ENCODE results near the gene MARCHF3. TPM values are rescaled to one million over a fixed set of nuclear protein-coding genes. Genes with fewer than 3 reads are reported as not detected.

Gene MARCHF3
- total and polyA plus RNA-seq, 12 donors, result 4.8 to 76.2 (median 45.9) TPM

GRCh38 chr5:126998201-126998631 lies 32.1 kb downstream of the MARCHF3 start:
- peak overlapping the region in 4 of 10 donors; percentile 10 to 44 (median 26) for H3K27ac ChIP-seq
- DNase-seq (no peak), ATAC-seq (peak in 3 of 8 donors; percentile 39 to 73 (median 40))
- intact Hi-C loops (cut with DNase I), result no loop called here
- peaks cover 6 to 82% (median 49%) of the 10 kb centered on the region in 9 donors for H3K4me1 ChIP-seq
- TF ChIP-seq CTCF (IDR thresholded peaks at IDR 0.05), result peak in 1 of 9 donors; percentile 7
- H3K36me3 ChIP-seq, result no peaks in the 10 kb centered on the region
- no peaks in the 10 kb centered on the region for H3K9me3 ChIP-seq
- 29 to 30% methylated on average over 2 of the region's 2 CpGs for WGBS, 2 donors
- no peaks in the 10 kb centered on the region for H3K27me3 ChIP-seq
- H3K4me3 ChIP-seq, result no peak overlapping the region

GRCh38 chr5:126995689-126996088 lies 34.7 kb downstream of the MARCHF3 start:
- no peak for TF ChIP-seq CTCF (IDR thresholded peaks at IDR 0.05)
- peak in 2 of 8 donors; percentile 43 to 49 for ATAC-seq
- DNase-seq, result no peak
- no peak overlapping the region for H3K4me3 ChIP-seq
- H3K36me3 ChIP-seq, result no peaks in the 10 kb centered on the region
- H3K27me3 ChIP-seq, result no peaks in the 10 kb centered on the region
- intact Hi-C loops (cut with DNase I), result no loop called here
- H3K4me1 ChIP-seq, result peaks cover 3 to 60% (median 37%) of the 10 kb centered on the region in 9 donors
- 20 to 31% methylated on average over 1 of the region's 1 CpG for WGBS, 2 donors
- H3K9me3 ChIP-seq, result no peaks in the 10 kb centered on the region
- H3K27ac ChIP-seq, result no peak overlapping the region

GRCh38 chr5:126995039-126995438 lies 35.3 kb downstream of the MARCHF3 start:
- TF ChIP-seq CTCF (IDR thresholded peaks at IDR 0.05), result no peak
- Histone ChIP-seq H3K27ac (peak overlapping the region in 2 of 10 donors; percentile 6 to 10), H3K27me3 (no peaks in the 10 kb centered on the region), H3K4me3 (no peak overlapping the region), H3K9me3 (no peaks in the 10 kb centered on the region), H3K4me1 (peaks cover 3 to 60% (median 37%) of the 10 kb centered on the region in 9 donors), H3K36me3 (no peaks in the 10 kb centered on the region)
- intact Hi-C loops (cut with DNase I), result no loop called here
- ATAC-seq (peak in 3 of 8 donors; percentile 16 to 76 (median 45)), DNase-seq (no peak)
- WGBS, 2 donors, result 56 to 75% methylated on average over 3 of the region's 3 CpGs

GRCh38 chr5:126994485-126994884 lies 35.9 kb downstream of the MARCHF3 start:
- Histone ChIP-seq H3K4me1 (peaks cover 3 to 57% (median 35%) of the 10 kb centered on the region in 9 donors), H3K27ac (peak overlapping the region in 1 of 10 donors; percentile 10), H3K27me3 (no peaks in the 10 kb centered on the region), H3K4me3 (no peak overlapping the region), H3K9me3 (no peaks in the 10 kb centered on the region), H3K36me3 (no peaks in the 10 kb centered on the region)
- intact Hi-C loops (cut with DNase I), result no loop called here
- no peak for TF ChIP-seq CTCF (IDR thresholded peaks at IDR 0.05)
- DNase-seq (no peak), ATAC-seq (no peak)
- 71 to 79% methylated on average over 4 of the region's 4 CpGs for WGBS, 2 donors
